Measurements from ENCODE around the gene PITPNM3. TPM values are rescaled to one million over a fixed set of nuclear protein-coding genes. Genes with fewer than 3 reads are reported as not detected.

The PITPNM3 gene
- total and polyA plus RNA-seq, 4 donors, result 2.0 to 12.6 (median 5.4) TPM

GRCh38 chr17:6464446-6465041 is 91.8 kb downstream of the PITPNM3 start:
- H3K36me3 ChIP-seq (ENCODE audit: control insufficient read depth in 4 of 4, insufficient read depth in 4 of 4, low read length in 4 of 4), result peaks cover 0 to 6% (median 0%) of the 10 kb centered on the region in 4 donors
- TF ChIP-seq, protein P1, sequence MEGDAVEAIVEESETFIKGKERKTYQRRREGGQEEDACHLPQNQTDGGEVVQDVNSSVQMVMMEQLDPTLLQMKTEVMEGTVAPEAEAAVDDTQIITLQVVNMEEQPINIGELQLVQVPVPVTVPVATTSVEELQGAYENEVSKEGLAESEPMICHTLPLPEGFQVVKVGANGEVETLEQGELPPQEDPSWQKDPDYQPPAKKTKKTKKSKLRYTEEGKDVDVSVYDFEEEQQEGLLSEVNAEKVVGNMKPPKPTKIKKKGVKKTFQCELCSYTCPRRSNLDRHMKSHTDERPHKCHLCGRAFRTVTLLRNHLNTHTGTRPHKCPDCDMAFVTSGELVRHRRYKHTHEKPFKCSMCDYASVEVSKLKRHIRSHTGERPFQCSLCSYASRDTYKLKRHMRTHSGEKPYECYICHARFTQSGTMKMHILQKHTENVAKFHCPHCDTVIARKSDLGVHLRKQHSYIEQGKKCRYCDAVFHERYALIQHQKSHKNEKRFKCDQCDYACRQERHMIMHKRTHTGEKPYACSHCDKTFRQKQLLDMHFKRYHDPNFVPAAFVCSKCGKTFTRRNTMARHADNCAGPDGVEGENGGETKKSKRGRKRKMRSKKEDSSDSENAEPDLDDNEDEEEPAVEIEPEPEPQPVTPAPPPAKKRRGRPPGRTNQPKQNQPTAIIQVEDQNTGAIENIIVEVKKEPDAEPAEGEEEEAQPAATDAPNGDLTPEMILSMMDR (IDR thresholded peaks at IDR 0.05; ENCODE audit: control extremely low read depth, extremely low read depth), result no peak

DNA sequence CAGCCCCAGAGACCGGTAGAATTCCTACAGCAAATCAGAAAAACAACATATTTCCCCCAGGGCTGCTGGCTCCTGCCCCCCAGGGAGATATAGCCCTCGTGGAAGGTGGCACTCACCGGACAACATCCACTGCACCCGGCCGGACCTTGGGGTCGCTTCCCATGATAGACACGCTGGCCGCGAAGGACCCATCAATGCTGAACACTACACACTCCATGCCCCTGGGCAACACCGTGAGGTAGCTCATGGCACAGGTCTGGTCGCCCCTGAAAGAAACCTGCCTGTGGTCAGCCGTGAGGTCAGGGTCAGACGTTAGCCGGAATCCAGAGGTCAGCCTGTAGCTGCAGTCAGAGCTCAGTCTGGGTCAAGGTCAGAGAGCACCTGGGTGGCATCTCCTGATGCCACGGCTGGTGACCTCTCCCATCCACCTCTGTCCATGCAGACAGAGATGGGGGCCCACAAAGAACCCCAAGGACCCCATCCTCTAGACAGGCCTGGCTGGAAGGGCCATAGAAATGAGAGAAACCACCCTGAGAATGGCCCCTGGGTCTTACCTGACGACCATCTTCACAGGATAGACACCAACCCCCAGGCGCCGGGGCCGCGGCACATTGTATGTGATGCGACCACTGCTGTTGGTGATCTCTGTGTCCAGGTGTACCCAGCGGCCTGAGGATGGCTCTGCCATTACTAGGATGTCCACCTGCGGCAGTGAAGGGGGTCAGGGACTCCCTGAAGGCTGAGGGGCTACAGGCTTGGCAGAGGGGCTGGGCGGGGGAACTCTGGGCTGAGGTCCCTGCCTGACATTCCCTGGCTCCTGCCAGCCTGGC is 92.5 kb downstream of the PITPNM3 start:
- no peaks in the 10 kb centered on the region for H3K4me1 ChIP-seq (ENCODE audit: control insufficient read depth in 5 of 5, insufficient read depth in 5 of 5, low read length in 5 of 5)
- ATAC-seq (ENCODE audit: insufficient read depth, low FRiP score), result no peak
- 95 to 97% methylated on average over 24 of the region's 24 CpGs for WGBS, 2 donors
- TF ChIP-seq, protein P1 (IDR thresholded peaks at IDR 0.05; ENCODE audit: control extremely low read depth, extremely low read depth), result no peak
- H3K27me3 ChIP-seq (ENCODE audit: control insufficient read depth in 3 of 3, insufficient read depth in 3 of 3, low read length in 2 of 3), result no peaks in the 10 kb centered on the region
- no peak overlapping the region for H3K27ac ChIP-seq (ENCODE audit: low read depth in 1 of 2, low read length in 1 of 2)
- H3K9ac ChIP-seq (ENCODE audit: insufficient read depth in 1 of 2, low read length in 2 of 2), result no peak overlapping the region
- DNase-seq, result no peak
- H3K4me3 ChIP-seq, result no peak overlapping the region
- H3K9me3 ChIP-seq (ENCODE audit: control insufficient read depth in 4 of 4, insufficient read depth in 3 of 4, low read length in 3 of 4), result no peaks in the 10 kb centered on the region
- peaks cover 0 to 6% (median 0%) of the 10 kb centered on the region in 4 donors for H3K36me3 ChIP-seq (ENCODE audit: control insufficient read depth in 4 of 4, insufficient read depth in 4 of 4, low read length in 4 of 4)

More at GRCh38 chr17:6464446-6465041, 91.8 kb downstream of the PITPNM3 start:
- Histone ChIP-seq H3K4me1 (ENCODE audit: control insufficient read depth in 5 of 5, insufficient read depth in 5 of 5, low read length in 5 of 5) (no peaks in the 10 kb centered on the region), H3K9ac (ENCODE audit: insufficient read depth in 1 of 2, low read length in 2 of 2) (no peak overlapping the region), H3K4me3 (no peak overlapping the region), H3K9me3 (ENCODE audit: control insufficient read depth in 4 of 4, insufficient read depth in 3 of 4, low read length in 3 of 4) (no peaks in the 10 kb centered on the region), H3K27me3 (ENCODE audit: control insufficient read depth in 3 of 3, insufficient read depth in 3 of 3, low read length in 2 of 3) (no peaks in the 10 kb centered on the region), H3K27ac (ENCODE audit: low read depth in 1 of 2, low read length in 1 of 2) (no peak overlapping the region)
- 93 to 94% methylated on average over 14 of the region's 14 CpGs for WGBS, 2 donors
- ATAC-seq (ENCODE audit: insufficient read depth, low FRiP score), result no peak
- no peak for DNase-seq

DNA sequence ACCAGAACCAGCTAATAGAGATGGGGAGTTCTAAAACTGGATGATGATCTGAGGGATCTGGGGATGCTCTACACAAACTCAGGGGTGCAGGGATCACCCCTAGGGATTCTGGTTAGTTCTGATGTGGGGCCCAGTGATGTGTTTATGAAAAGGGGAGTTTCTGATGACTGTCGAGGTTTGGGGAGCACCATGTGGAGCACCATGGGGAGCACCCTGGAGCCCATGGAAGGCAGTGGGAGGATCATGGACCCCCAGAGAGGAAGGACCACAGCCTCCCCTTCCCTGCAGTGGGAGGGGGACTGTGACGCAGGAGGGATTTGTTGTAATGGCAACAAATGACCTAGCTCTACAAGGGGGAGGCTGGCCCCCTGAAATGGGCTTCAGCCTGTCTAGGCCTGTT is 93.7 kb downstream of the PITPNM3 start:
- Histone ChIP-seq H3K36me3 (ENCODE audit: control insufficient read depth in 4 of 4, insufficient read depth in 4 of 4, low read length in 4 of 4) (peaks cover 0 to 6% (median 0%) of the 10 kb centered on the region in 4 donors), H3K4me1 (ENCODE audit: control insufficient read depth in 5 of 5, insufficient read depth in 5 of 5, low read length in 5 of 5) (no peaks in the 10 kb centered on the region), H3K4me3 (no peak overlapping the region), H3K9me3 (ENCODE audit: control insufficient read depth in 4 of 4, insufficient read depth in 3 of 4, low read length in 3 of 4) (no peaks in the 10 kb centered on the region), H3K9ac (ENCODE audit: insufficient read depth in 1 of 2, low read length in 2 of 2) (no peak overlapping the region), H3K27ac (ENCODE audit: low read depth in 1 of 2, low read length in 1 of 2) (no peak overlapping the region), H3K27me3 (ENCODE audit: control insufficient read depth in 3 of 3, insufficient read depth in 3 of 3, low read length in 2 of 3) (no peaks in the 10 kb centered on the region)
- TF ChIP-seq, protein P1 (IDR thresholded peaks at IDR 0.05; ENCODE audit: control extremely low read depth, extremely low read depth), result no peak
- no peak for ATAC-seq (ENCODE audit: insufficient read depth, low FRiP score)
- 87 to 94% methylated on average over 2 of the region's 2 CpGs for WGBS, 2 donors
- no peak for DNase-seq
